Fibroblast of lung (primary cell): ENCODE data around the gene VPS29. TPM values are rescaled to one million over a fixed set of nuclear protein-coding genes. Genes with fewer than 3 reads are reported as not detected.
"Not testable (repeated sequence)": the region's sequence is repeated elsewhere in the genome, so short reads cannot be mapped to it uniquely, and the experiment has no call there.

Experiments used
- DNase-seq, 2 donors: peaks; one replicate each; pipeline versions ENCODE4 v3.0.0 to v3.0.0-alpha.2; 2010; ENCODE audit warnings: low read depth in 2 of 2
- H2AFZ ChIP-seq: 2 replicates; pipeline ENCODE4 v1.5.1; 2012; ENCODE audit warnings: low read length, control low read depth, inconsistent platforms
- H3K27ac ChIP-seq: 2 replicates; pipeline ENCODE4 v1.5.1; 2011; ENCODE audit warnings: low read length, control low read depth; ENCODE audit not compliant: insufficient read depth
- H3K27me3 ChIP-seq: 2 replicates; pipeline ENCODE4 v1.5.1; 2011; ENCODE audit warnings: mild to moderate bottlenecking, low read length; ENCODE audit not compliant: control insufficient read depth, insufficient read depth
- H3K36me3 ChIP-seq: 2 replicates; pipeline ENCODE4 v1.5.1; 2011; ENCODE audit warnings: low read length; ENCODE audit not compliant: control insufficient read depth, insufficient read depth
- H3K4me1 ChIP-seq: 2 replicates; pipeline ENCODE4 v1.5.1; 2011; ENCODE audit warnings: low read length; ENCODE audit not compliant: control insufficient read depth, insufficient read depth; ENCODE audit errors: extremely low read depth
- H3K4me2 ChIP-seq: 2 replicates; pipeline ENCODE4 v1.5.1; 2011; ENCODE audit warnings: low read length, control low read depth; ENCODE audit not compliant: insufficient read depth; ENCODE audit errors: extremely low read depth
- H3K4me3 ChIP-seq, 4 experiments: fragments of 200-600 bp in 1 of 4; sonication (generic) in 1 of 4; replicated peaks in 1 of 4; 2 replicates each; pipeline ENCODE4 v1.5.1; 2011 to 2016; ENCODE audit warnings: low read length in 4 of 4, low read depth in 3 of 4, mild to moderate bottlenecking in 3 of 4, control low read depth in 2 of 4, inconsistent platforms in 1 of 4, mixed read lengths in 1 of 4; ENCODE audit not compliant: insufficient read depth in 1 of 4; ENCODE audit errors: control extremely low read depth in 1 of 4
- H3K79me2 ChIP-seq: 2 replicates; pipeline ENCODE4 v1.5.1; 2012; ENCODE audit warnings: mild to moderate bottlenecking, low read length, inconsistent platforms; ENCODE audit not compliant: control insufficient read depth, insufficient read depth
- H3K9ac ChIP-seq: 2 replicates; pipeline ENCODE4 v1.5.1; 2011; ENCODE audit warnings: mild to moderate bottlenecking, low read length, control low read depth; ENCODE audit not compliant: insufficient read depth
- H3K9me3 ChIP-seq: 2 replicates; pipeline ENCODE4 v1.5.1; 2012; ENCODE audit warnings: low read depth, low read length; ENCODE audit not compliant: control insufficient read depth, insufficient read depth
- H4K20me1 ChIP-seq: 2 replicates; pipeline ENCODE4 v1.5.1; 2011; ENCODE audit warnings: low read length; ENCODE audit not compliant: control insufficient read depth, insufficient read depth; ENCODE audit errors: extremely low read depth
- CTCF ChIP-seq, 2 donors: IDR thresholded peaks in 1 of 2; conservative IDR thresholded peaks in 1 of 2; 1 replicate in 1 of 2; 2 replicates in 1 of 2; pipeline ENCODE4 v1.5.1; 2011 to 2012; ENCODE audit warnings: low read length in 2 of 2, control low read depth in 1 of 2, inconsistent platforms in 1 of 2, low read depth in 1 of 2, mild to moderate bottlenecking in 1 of 2
- EZH2 ChIP-seq: IDR thresholded peaks from 2 replicates; pipeline ENCODE4 v1.5.1; 2012; ENCODE audit warnings: low read length, control low read depth, mild to moderate bottlenecking; ENCODE audit errors: missing control alignments
- polyA plus RNA-seq, 2 donors: library from polyadenylated mRNA; depleted of rRNA in 1 of 2; stranded (reverse) in 1 of 2; unstranded in 1 of 2; fragments of >200 nt; gene quantifications; 2 replicates each; pipeline ENCODE4 v1.2.1, GENCODE V29; 2011 to 2012; ENCODE audit warnings: missing spikeins in 1 of 2
- total RNA-seq: library from RNA; depleted of rRNA; stranded (reverse); fragments of >200 nt; gene quantifications from 2 replicates; pipeline ENCODE4 v1.2.1, GENCODE V29; 2014

Gene VPS29
- total and polyA plus RNA-seq, 2 donors (not counting 1 experiment from before 2014, with no cell fraction given): 52.2 to 210 TPM

- TF ChIP-seq CTCF (conservative IDR thresholded peaks at IDR 0.05 in 1 of 2, IDR thresholded peaks at IDR 0.05 in 1 of 2; ENCODE audit: low read depth in 1 of 2, low read length in 2 of 2) (no peak), EZH2 (no peak)
- peak within 1 kb of the TSS; percentile 62 to 92 (median 78) for H3K4me3 ChIP-seq
- H3K4me2 ChIP-seq: peak within 1 kb of the TSS; percentile 97
- peak within 1 kb of the TSS; percentile 85 for H2AFZ ChIP-seq
- no peaks in the 10 kb centered on the region for H4K20me1 ChIP-seq
- no peaks in the 10 kb centered on the region for H3K27me3 ChIP-seq
- H3K27ac ChIP-seq: peak within 1 kb of the TSS; percentile 97
- peaks cover 3% of the 10 kb centered on the region for H3K4me1 ChIP-seq
- H3K9me3 ChIP-seq: no peaks in the 10 kb centered on the region
- H3K36me3 ChIP-seq: no peaks in the 10 kb centered on the region
- DNase-seq: peak; percentile 97 to 98
- H3K9ac ChIP-seq: peak within 1 kb of the TSS; percentile 83
- peaks cover 14% of the 10 kb centered on the region for H3K79me2 ChIP-seq
Measured at GRCh38 chr12:110468214-110469048, 33.5 kb downstream of the VPS29 start, which contains the start of the genes FAM216A and GPN3. Gene FAM216A, plus strand, starts transcription at chr12:110468845. Its CDS starts 31 bp downstream, at chr12:110468876. Gene GPN3, minus strand, starts transcription at chr12:110468257. Its CDS starts 54 bp downstream, at chr12:110468203.

GRCh38 chr12:110467847-110468213 lies 34.1 kb downstream of the VPS29 start:
- Histone ChIP-seq H3K27me3 (no peaks in the 10 kb centered on the region), H2AFZ (peak overlapping the region; percentile 83), H3K9me3 (no peaks in the 10 kb centered on the region), H3K79me2 (peaks cover 14% of the 10 kb centered on the region), H3K36me3 (no peaks in the 10 kb centered on the region), H3K27ac (peak overlapping the region; percentile 97), H4K20me1 (no peaks in the 10 kb centered on the region), H3K4me3 (peak overlapping the region; percentile 62 to 92 (median 78)), H3K4me2 (peak overlapping the region; percentile 91), H3K4me1 (peaks cover 3% of the 10 kb centered on the region), H3K9ac (peak overlapping the region; percentile 72)
- TF ChIP-seq CTCF (conservative IDR thresholded peaks at IDR 0.05 in 1 of 2, IDR thresholded peaks at IDR 0.05 in 1 of 2; ENCODE audit: low read depth in 1 of 2, low read length in 2 of 2) (no peak), EZH2 (no peak)
- DNase-seq: no peak

- Histone ChIP-seq H3K9me3 (no peaks in the 10 kb centered on the region), H3K27ac (no peak overlapping the region), H3K4me3 (no peak overlapping the region), H3K79me2 (peaks cover 14% of the 10 kb centered on the region), H3K36me3 (no peaks in the 10 kb centered on the region), H3K4me2 (peak overlapping the region; percentile 91), H4K20me1 (no peaks in the 10 kb centered on the region), H3K4me1 (peaks cover 3% of the 10 kb centered on the region), H3K9ac (no peak overlapping the region), H3K27me3 (no peaks in the 10 kb centered on the region), H2AFZ (no peak overlapping the region)
- TF ChIP-seq CTCF (conservative IDR thresholded peaks at IDR 0.05 in 1 of 2, IDR thresholded peaks at IDR 0.05 in 1 of 2; ENCODE audit: low read depth in 1 of 2, low read length in 2 of 2) (no peak), EZH2 (no peak)
- DNase-seq: no peak
Measured at GRCh38 chr12:110466791-110467190, 35.1 kb downstream of the VPS29 start.

- H3K36me3 ChIP-seq, H3K4me1 ChIP-seq, H3K4me2 ChIP-seq, H3K9ac ChIP-seq, H3K27ac ChIP-seq, H3K9me3 ChIP-seq, H3K27me3 ChIP-seq, H2AFZ ChIP-seq, DNase-seq, H4K20me1 ChIP-seq, H3K4me3 ChIP-seq: not testable (repeated sequence)
- H3K79me2 ChIP-seq: peaks cover 14% of the 10 kb centered on the region
Measured at GRCh38 chr12:110465765-110466164, 36.1 kb downstream of the VPS29 start.
